SK-N-SH treated with all-trans-retinoic acid at 6 μM for 48 hours (cell line): ENCODE measurements around the gene PHACTR4.
"Not testable (repeated sequence)": the region's sequence is repeated elsewhere in the genome, so short reads cannot be mapped to it uniquely, and the experiment has no call there.

Source experiments
- ARNTL ChIP-seq: fragments of 450-650 bp; formaldehyde crosslinking; IDR thresholded peaks from 2 replicates; pipeline ENCODE4 v1.5.0; 2020; ENCODE audit warnings: low read depth, mild to moderate bottlenecking, moderate library complexity, borderline replicate concordance
- BACH2 ChIP-seq: fragments of 250-450 bp; sonication (Bioruptor Pico); IDR thresholded peaks from 2 replicates; pipeline ENCODE4 v1.9.0; 2021; ENCODE audit warnings: mild to moderate bottlenecking, borderline replicate concordance
- PPARA ChIP-seq: fragments of 250-450 bp; sonication (Bioruptor Pico); IDR thresholded peaks from 2 replicates; pipeline ENCODE4 v1.5.0; 2020; ENCODE audit warnings: mild to moderate bottlenecking, borderline replicate concordance
- RARB ChIP-seq: fragments of 250-450 bp; sonication (Bioruptor Pico); IDR thresholded peaks from 2 replicates; pipeline ENCODE4 v1.8.0; 2021; ENCODE audit warnings: mild to moderate bottlenecking, moderate library complexity
- TCF4 ChIP-seq: fragments of 250-450 bp; sonication (Bioruptor Pico); IDR thresholded peaks from 2 replicates; pipeline ENCODE4 v1.8.0; 2021; ENCODE audit warnings: mild to moderate bottlenecking, moderate library complexity, borderline replicate concordance
- TOX ChIP-seq: fragments of 250-450 bp; sonication (Bioruptor Pico); IDR thresholded peaks from 2 replicates; pipeline ENCODE4 v1.8.0; 2021; ENCODE audit warnings: mild to moderate bottlenecking, moderate library complexity, borderline replicate concordance
- ZC3H10 ChIP-seq: fragments of 250-450 bp; sonication (Bioruptor Pico); IDR thresholded peaks from 2 replicates; pipeline ENCODE4 v1.5.1; 2021; ENCODE audit warnings: mild to moderate bottlenecking, moderate library complexity
- ZFP30 ChIP-seq: fragments of 450-650 bp; formaldehyde crosslinking; IDR thresholded peaks from 2 replicates; pipeline ENCODE4 v1.5.0; 2022; ENCODE audit warnings: mild to moderate bottlenecking, moderate library complexity
- TF ChIP-seq, protein P1 (sequence below): fragments of 250-450 bp; sonication (Bioruptor Pico); IDR thresholded peaks from 2 replicates; pipeline ENCODE4 v1.5.1; 2020; ENCODE audit warnings: low read depth, mild to moderate bottlenecking, moderate library complexity
- TF ChIP-seq, protein P2 (sequence below): fragments of 250-450 bp; sonication (Bioruptor Pico); IDR thresholded peaks from 2 replicates; pipeline ENCODE4 v1.8.0; 2020; ENCODE audit warnings: mild to moderate bottlenecking, moderate library complexity, borderline replicate concordance
- TF ChIP-seq, protein P3 (sequence below): fragments of 250-450 bp; sonication (Bioruptor Pico); IDR thresholded peaks from 2 replicates; pipeline ENCODE4 v1.5.0; 2020; ENCODE audit warnings: mild to moderate bottlenecking, moderate library complexity

DNA sequence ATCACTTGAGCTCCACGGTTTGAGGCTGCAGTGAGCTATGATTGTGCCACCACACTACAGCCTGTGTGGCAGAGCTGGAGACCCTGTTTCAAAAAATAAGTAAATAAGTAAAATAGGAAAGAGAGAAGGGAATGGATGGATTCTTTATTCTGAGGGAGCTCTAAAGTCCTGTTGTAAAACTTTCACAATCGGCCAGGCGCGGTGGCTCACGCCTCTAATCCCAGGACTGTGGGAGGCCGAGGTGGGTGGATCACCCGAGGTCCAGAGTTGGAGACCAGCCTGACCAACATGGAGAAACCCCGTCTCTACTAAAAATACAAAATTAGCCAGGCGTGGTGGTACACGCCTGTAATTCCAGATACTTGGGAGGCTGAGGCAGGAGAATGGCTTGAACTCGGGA, 6.1 kb downstream of the PHACTR4 start:
- TF ChIP-seq, protein P1, sequence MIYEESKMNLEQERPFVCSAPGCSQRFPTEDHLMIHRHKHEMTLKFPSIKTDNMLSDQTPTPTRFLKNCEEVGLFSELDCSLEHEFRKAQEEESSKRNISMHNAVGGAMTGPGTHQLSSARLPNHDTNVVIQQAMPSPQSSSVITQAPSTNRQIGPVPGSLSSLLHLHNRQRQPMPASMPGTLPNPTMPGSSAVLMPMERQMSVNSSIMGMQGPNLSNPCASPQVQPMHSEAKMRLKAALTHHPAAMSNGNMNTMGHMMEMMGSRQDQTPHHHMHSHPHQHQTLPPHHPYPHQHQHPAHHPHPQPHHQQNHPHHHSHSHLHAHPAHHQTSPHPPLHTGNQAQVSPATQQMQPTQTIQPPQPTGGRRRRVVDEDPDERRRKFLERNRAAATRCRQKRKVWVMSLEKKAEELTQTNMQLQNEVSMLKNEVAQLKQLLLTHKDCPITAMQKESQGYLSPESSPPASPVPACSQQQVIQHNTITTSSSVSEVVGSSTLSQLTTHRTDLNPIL, result not testable (repeated sequence)
- TF ChIP-seq RARB, ZFP30, TCF4, ZC3H10, BACH2, ARNTL, PPARA, TOX (CRISPR knock-in tag): not testable (repeated sequence)
- TF ChIP-seq, protein P2, sequence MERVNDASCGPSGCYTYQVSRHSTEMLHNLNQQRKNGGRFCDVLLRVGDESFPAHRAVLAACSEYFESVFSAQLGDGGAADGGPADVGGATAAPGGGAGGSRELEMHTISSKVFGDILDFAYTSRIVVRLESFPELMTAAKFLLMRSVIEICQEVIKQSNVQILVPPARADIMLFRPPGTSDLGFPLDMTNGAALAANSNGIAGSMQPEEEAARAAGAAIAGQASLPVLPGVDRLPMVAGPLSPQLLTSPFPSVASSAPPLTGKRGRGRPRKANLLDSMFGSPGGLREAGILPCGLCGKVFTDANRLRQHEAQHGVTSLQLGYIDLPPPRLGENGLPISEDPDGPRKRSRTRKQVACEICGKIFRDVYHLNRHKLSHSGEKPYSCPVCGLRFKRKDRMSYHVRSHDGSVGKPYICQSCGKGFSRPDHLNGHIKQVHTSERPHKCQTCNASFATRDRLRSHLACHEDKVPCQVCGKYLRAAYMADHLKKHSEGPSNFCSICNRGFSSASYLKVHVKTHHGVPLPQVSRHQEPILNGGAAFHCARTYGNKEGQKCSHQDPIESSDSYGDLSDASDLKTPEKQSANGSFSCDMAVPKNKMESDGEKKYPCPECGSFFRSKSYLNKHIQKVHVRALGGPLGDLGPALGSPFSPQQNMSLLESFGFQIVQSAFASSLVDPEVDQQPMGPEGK, result not testable (repeated sequence)
- TF ChIP-seq, protein P3, sequence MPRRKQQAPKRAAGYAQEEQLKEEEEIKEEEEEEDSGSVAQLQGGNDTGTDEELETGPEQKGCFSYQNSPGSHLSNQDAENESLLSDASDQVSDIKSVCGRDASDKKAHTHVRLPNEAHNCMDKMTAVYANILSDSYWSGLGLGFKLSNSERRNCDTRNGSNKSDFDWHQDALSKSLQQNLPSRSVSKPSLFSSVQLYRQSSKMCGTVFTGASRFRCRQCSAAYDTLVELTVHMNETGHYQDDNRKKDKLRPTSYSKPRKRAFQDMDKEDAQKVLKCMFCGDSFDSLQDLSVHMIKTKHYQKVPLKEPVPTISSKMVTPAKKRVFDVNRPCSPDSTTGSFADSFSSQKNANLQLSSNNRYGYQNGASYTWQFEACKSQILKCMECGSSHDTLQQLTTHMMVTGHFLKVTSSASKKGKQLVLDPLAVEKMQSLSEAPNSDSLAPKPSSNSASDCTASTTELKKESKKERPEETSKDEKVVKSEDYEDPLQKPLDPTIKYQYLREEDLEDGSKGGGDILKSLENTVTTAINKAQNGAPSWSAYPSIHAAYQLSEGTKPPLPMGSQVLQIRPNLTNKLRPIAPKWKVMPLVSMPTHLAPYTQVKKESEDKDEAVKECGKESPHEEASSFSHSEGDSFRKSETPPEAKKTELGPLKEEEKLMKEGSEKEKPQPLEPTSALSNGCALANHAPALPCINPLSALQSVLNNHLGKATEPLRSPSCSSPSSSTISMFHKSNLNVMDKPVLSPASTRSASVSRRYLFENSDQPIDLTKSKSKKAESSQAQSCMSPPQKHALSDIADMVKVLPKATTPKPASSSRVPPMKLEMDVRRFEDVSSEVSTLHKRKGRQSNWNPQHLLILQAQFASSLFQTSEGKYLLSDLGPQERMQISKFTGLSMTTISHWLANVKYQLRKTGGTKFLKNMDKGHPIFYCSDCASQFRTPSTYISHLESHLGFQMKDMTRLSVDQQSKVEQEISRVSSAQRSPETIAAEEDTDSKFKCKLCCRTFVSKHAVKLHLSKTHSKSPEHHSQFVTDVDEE (CRISPR knock-in tag), result not testable (repeated sequence)
